GM21381 (cell line): ENCODE measurements around the gene GAS2.
A peak's percentile ranks its signal among the peaks of the same experiment; 100 is the strongest.

ENCODE experiments used
- ATAC-seq: cut with Tn5 transposase; IDR thresholded peaks from one replicate; pipeline ENCODE4 v1.9.1; 2021; ENCODE audit warnings: mild to moderate bottlenecking, moderate library complexity; ENCODE audit not compliant: unreplicated experiment

GAS2 gene

GRCh38 chr11:22723274-22723673 is 56.9 kb downstream of the GAS2 start:
- no peak for ATAC-seq

- ATAC-seq, result no peak
Observed at GRCh38 chr11:22725079-22725478, 58.7 kb downstream of the GAS2 start.

GRCh38 chr11:22728600-22729389 is 62.4 kb downstream of the GAS2 start:
- no peak for ATAC-seq

GRCh38 chr11:22730319-22730718 is 63.9 kb downstream of the GAS2 start:
- ATAC-seq, result no peak

- no peak for ATAC-seq
Observed at GRCh38 chr11:22732588-22732987, 66.2 kb downstream of the GAS2 start.

GRCh38 chr11:22733475-22734248 is 67.3 kb downstream of the GAS2 start:
- no peak for ATAC-seq

GRCh38 chr11:22734628-22735345 is 68.4 kb downstream of the GAS2 start:
- ATAC-seq, result no peak

GRCh38 chr11:22742157-22742613 is 75.8 kb downstream of the GAS2 start:
- ATAC-seq, result no peak

GRCh38 chr11:22749536-22749935 is 83.1 kb downstream of the GAS2 start:
- no peak for ATAC-seq

- ATAC-seq, result no peak
Observed at GRCh38 chr11:22752908-22753310, 86.5 kb downstream of the GAS2 start.

GRCh38 chr11:22753416-22753815 is 87.0 kb downstream of the GAS2 start:
- ATAC-seq, result no peak

GRCh38 chr11:22761066-22761465 is 94.7 kb downstream of the GAS2 start:
- ATAC-seq, result no peak

- no peak for ATAC-seq
Observed at GRCh38 chr11:22763166-22763565, 96.8 kb downstream of the GAS2 start.

- ATAC-seq, result no peak
Observed at GRCh38 chr11:22764735-22765134, 98.3 kb downstream of the GAS2 start.

- ATAC-seq, result no peak
Observed at GRCh38 chr11:22768281-22768680, 101.9 kb downstream of the GAS2 start.

- ATAC-seq, result no peak
Observed at GRCh38 chr11:22769081-22769480, 102.7 kb downstream of the GAS2 start.

- peak; percentile 58 for ATAC-seq
Observed at GRCh38 chr11:22774716-22775115, 108.3 kb downstream of the GAS2 start.

- ATAC-seq, result no peak
Observed at GRCh38 chr11:22775248-22775647, 108.8 kb downstream of the GAS2 start.

GRCh38 chr11:22778642-22779041 is 112.2 kb downstream of the GAS2 start:
- ATAC-seq, result no peak

GRCh38 chr11:22779850-22780249 is 113.4 kb downstream of the GAS2 start:
- no peak for ATAC-seq

GRCh38 chr11:22780952-22781593 is 114.7 kb downstream of the GAS2 start:
- peak; percentile 92 for ATAC-seq
